OCI-LY3 (cell line): ENCODE measurements around the gene MAZ.
"Not testable (repeated sequence)": the region's sequence is repeated elsewhere in the genome, so short reads cannot be mapped to it uniquely, and the experiment has no call there.

ENCODE experiments used
- CTCF ChIP-seq: fragments of 200-600, 300-600 bp; sonication (generic); IDR thresholded peaks from 2 replicates; pipeline ENCODE4 v1.5.1; 2014; ENCODE audit warnings: antibody characterized with exemption, low read length, low read depth
- EZH2phosphoT487 ChIP-seq: fragments of 200-600 bp; shearing (Covaris generic); IDR thresholded peaks from 2 replicates; pipeline ENCODE4 v1.6.1; 2018; ENCODE audit warnings: antibody characterized with exemption, mixed run types, low read depth

DNA sequence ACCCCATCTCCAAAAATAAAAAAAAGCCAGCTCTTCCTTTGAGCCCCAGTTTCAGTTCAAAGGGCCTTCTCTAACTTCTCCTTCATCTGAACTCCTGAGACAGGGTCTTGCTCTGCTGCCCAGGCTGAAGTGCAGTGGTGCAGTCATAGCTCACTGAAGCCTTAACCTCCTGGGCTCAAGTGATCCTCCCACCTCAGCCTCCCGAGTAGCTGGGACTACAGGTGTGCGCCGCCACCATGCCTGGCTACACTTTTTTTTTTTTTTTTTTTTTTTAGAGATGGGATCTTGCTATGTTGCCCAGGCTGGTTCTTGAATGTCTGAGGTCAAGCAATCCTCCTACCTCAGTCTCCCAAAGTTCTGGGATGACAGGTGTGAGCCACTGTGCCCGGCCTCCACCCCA is 26.9 kb downstream of the MAZ start:
- TF ChIP-seq CTCF, EZH2phosphoT487: not testable (repeated sequence)
